ENCODE measurements around the gene MECP2.

- no peak for TF ChIP-seq CTCF (IDR thresholded peaks at IDR 0.05)
- no peak for TF ChIP-seq POLR2AphosphoS5 (IDR thresholded peaks at IDR 0.05)
- TF ChIP-seq POLR2A (IDR thresholded peaks at IDR 0.05) = no peak
- TF ChIP-seq EP300 (IDR thresholded peaks at IDR 0.05; ENCODE audit: low read depth) = no peak
Observed at GRCh38 chrX:154142950-154143745, 45.6 kb upstream of the MECP2 start.
